GM18951 (cell line): ENCODE measurements around the gene ARL10.

Source experiments
- POLR2A ChIP-seq: IDR thresholded peaks from 4 replicates; pipeline ENCODE4 v1.6.1; 2011; ENCODE audit warnings: mild to moderate bottlenecking; ENCODE audit not compliant: insufficient read length, insufficient read depth; ENCODE audit errors: extremely low read depth
- in situ Hi-C: fragments of 300-500 bp; cut with MboI; formaldehyde crosslinking; loops from one replicate; pipeline ENCODE4 v1.12.0; 2022; ENCODE audit warnings: low sequenced_read_pairs, mixed read lengths, inconsistent platforms; ENCODE audit not compliant: unreplicated experiment

Gene ARL10

GRCh38 chr5:176371621-176372539, 6.6 kb downstream of the ARL10 start:
- in situ Hi-C loops: no loop called here
- TF ChIP-seq POLR2A: no peak

GRCh38 chr5:176373100-176373818, 8.0 kb downstream of the ARL10 start:
- no peak for TF ChIP-seq POLR2A
- in situ Hi-C loops: no loop called here

- TF ChIP-seq POLR2A: no peak
- in situ Hi-C loops: no loop called here
These were observed 14.6 kb downstream of the ARL10 start for GRCh38 chr5:176379881-176380280.

GRCh38 chr5:176381423-176381822, 16.1 kb downstream of the ARL10 start:
- in situ Hi-C loops: no loop called here
- no peak for TF ChIP-seq POLR2A

GRCh38 chr5:176381979-176382378, 16.7 kb downstream of the ARL10 start:
- in situ Hi-C loops: no loop called here
- TF ChIP-seq POLR2A: no peak

- in situ Hi-C loops: no loop called here
- TF ChIP-seq POLR2A: no peak
These were observed 17.4 kb downstream of the ARL10 start for GRCh38 chr5:176382721-176383120.

- in situ Hi-C loops: no loop called here
- no peak for TF ChIP-seq POLR2A
These were observed 18.1 kb downstream of the ARL10 start for GRCh38 chr5:176383248-176383905.

GRCh38 chr5:176383961-176384360, 18.7 kb downstream of the ARL10 start:
- TF ChIP-seq POLR2A: no peak
- in situ Hi-C loops: no loop called here

GRCh38 chr5:176384366-176384930, 19.2 kb downstream of the ARL10 start:
- in situ Hi-C loops: no loop called here
- TF ChIP-seq POLR2A: no peak

- TF ChIP-seq POLR2A: no peak
- in situ Hi-C loops: no loop called here
These were observed 19.7 kb downstream of the ARL10 start for GRCh38 chr5:176384991-176385390.

GRCh38 chr5:176386491-176386890, 21.2 kb downstream of the ARL10 start:
- TF ChIP-seq POLR2A: no peak
- in situ Hi-C loops: no loop called here

- in situ Hi-C loops: no loop called here
- no peak for TF ChIP-seq POLR2A
These were observed 22.2 kb downstream of the ARL10 start for GRCh38 chr5:176387384-176387925.

GRCh38 chr5:176388003-176388443, 22.7 kb downstream of the ARL10 start:
- no peak for TF ChIP-seq POLR2A
- in situ Hi-C loops: no loop called here
